Esophagus (tissue), 2 donors: ENCODE measurements around the gene FAM236A. TPM values are rescaled to one million over a fixed set of nuclear protein-coding genes. Genes with fewer than 3 reads are reported as not detected.
"Not testable (repeated sequence)": the region's sequence is repeated elsewhere in the genome, so short reads cannot be mapped to it uniquely, and the experiment has no call there.

Experiments
- H3K27ac ChIP-seq, 2 donors: one replicate each; pipeline ENCODE4 v1.5.1; 2013; ENCODE audit warnings: low read depth in 2 of 2, mild to moderate bottlenecking in 2 of 2, inconsistent platforms in 1 of 2, low read length in 1 of 2, moderate library complexity in 1 of 2
- H3K27me3 ChIP-seq, 2 donors: one replicate each; pipeline ENCODE4 v1.6.1; 2013; ENCODE audit warnings: low read length in 2 of 2, control low read depth in 1 of 2, mild to moderate bottlenecking in 1 of 2; ENCODE audit not compliant: insufficient read depth in 2 of 2, control insufficient read depth in 1 of 2
- H3K36me3 ChIP-seq, 2 donors: one replicate each; pipeline ENCODE4 v1.6.1; 2013; ENCODE audit warnings: low read length in 1 of 2; ENCODE audit not compliant: control insufficient read depth in 2 of 2, insufficient read depth in 2 of 2
- H3K4me1 ChIP-seq, 2 donors: one replicate each; pipeline ENCODE4 v1.6.1; 2013; ENCODE audit warnings: low read length in 1 of 2; ENCODE audit not compliant: control insufficient read depth in 2 of 2, insufficient read depth in 2 of 2
- H3K4me3 ChIP-seq, 2 donors: one replicate each; pipeline ENCODE4 v1.5.1; 2013; ENCODE audit warnings: low read length in 2 of 2, mild to moderate bottlenecking in 2 of 2, low read depth in 1 of 2, moderate library complexity in 1 of 2
- H3K9me3 ChIP-seq, 2 donors: one replicate each; pipeline ENCODE4 v1.6.1; 2013; ENCODE audit warnings: mild to moderate bottlenecking in 2 of 2, low read depth in 1 of 2, low read length in 1 of 2, moderate library complexity in 1 of 2; ENCODE audit not compliant: control insufficient read depth in 2 of 2, insufficient read depth in 1 of 2
- WGBS, 2 donors: extraction: QIAGEN DNeasy Blood & Tissue Kit; methylation state at CpG; one replicate each; pipeline ENCODE4 v1.1.7; 2013; 5-methylcytosine and 5-hydroxymethylcytosine counted together
- polyA plus RNA-seq, 2 donors: library from polyadenylated mRNA; stranded (reverse); fragments of 200-250 nt; gene quantifications; one replicate each; pipeline ENCODE4 v1.2.3, GENCODE V29; 2013
- donor health status: healthy with polysubstance abuse.
- donor health status: Bipolar disorder and iron deficiency.

The FAM236A gene
- polyA plus RNA-seq, result not detected

- H3K27me3 ChIP-seq, H3K4me1 ChIP-seq, H3K4me3 ChIP-seq, H3K9me3 ChIP-seq, H3K27ac ChIP-seq, H3K36me3 ChIP-seq: not testable (repeated sequence)
- WGBS, 2 donors, result no CpG with 5 or more reads among the region's 15 CpGs
Measured at GRCh38 chrX:72937906-72938305, at the start of gene FAM236A. FAM236A (plus strand) TSS chrX:72938206; CDS start chrX:72938263, 57 bp downstream.

GRCh38 chrX:72889740-72890139 is 48.3 kb upstream of the FAM236A start:
- not testable (repeated sequence) for H3K4me3 ChIP-seq, H3K36me3 ChIP-seq, H3K27me3 ChIP-seq, H3K27ac ChIP-seq, H3K9me3 ChIP-seq, H3K4me1 ChIP-seq
- WGBS, 2 donors, result no CpG with 5 or more reads among the region's 14 CpGs

- no CpG with 5 or more reads among the region's 13 CpGs for WGBS, 2 donors
- H3K36me3 ChIP-seq, result not testable (repeated sequence)
Measured at GRCh38 chrX:72912315-72912714, 25.7 kb upstream of the FAM236A start, which contains the start of gene FAM236C. FAM236C (plus strand) TSS chrX:72912615; CDS start chrX:72912715, 100 bp downstream.

GRCh38 chrX:72916096-72916495 is 21.9 kb upstream of the FAM236A start:
- not testable (repeated sequence) for H3K27ac ChIP-seq, H3K27me3 ChIP-seq, H3K9me3 ChIP-seq, H3K36me3 ChIP-seq, H3K4me1 ChIP-seq, H3K4me3 ChIP-seq
- WGBS, 2 donors, result 84 to 86% methylated on average over 3 of the region's 5 CpGs

More at GRCh38 chrX:72912315-72912714, 25.7 kb upstream of the FAM236A start, which contains the start of gene FAM236C:
- H3K27ac ChIP-seq, H3K27me3 ChIP-seq, H3K4me3 ChIP-seq, H3K9me3 ChIP-seq, H3K4me1 ChIP-seq: not testable (repeated sequence)

GRCh38 chrX:72932283-72932682 is 5.7 kb upstream of the FAM236A start:
- WGBS, 2 donors, result no CpG with 5 or more reads among the region's 1 CpG
- H3K9me3 ChIP-seq, H3K4me1 ChIP-seq, H3K27ac ChIP-seq, H3K4me3 ChIP-seq, H3K36me3 ChIP-seq, H3K27me3 ChIP-seq: not testable (repeated sequence)

GRCh38 chrX:72936455-72936854 is 1.6 kb upstream of the FAM236A start:
- H3K4me1 ChIP-seq, H3K9me3 ChIP-seq, H3K36me3 ChIP-seq, H3K4me3 ChIP-seq, H3K27ac ChIP-seq, H3K27me3 ChIP-seq: not testable (repeated sequence)
- no CpG with 5 or more reads among the region's 7 CpGs for WGBS, 2 donors

GRCh38 chrX:72936882-72937455 is 1.0 kb upstream of the FAM236A start:
- H3K4me1 ChIP-seq, H3K27ac ChIP-seq, H3K36me3 ChIP-seq, H3K27me3 ChIP-seq, H3K9me3 ChIP-seq, H3K4me3 ChIP-seq: not testable (repeated sequence)
- no CpG with 5 or more reads among the region's 8 CpGs for WGBS, 2 donors

GRCh38 chrX:72942272-72942671 is 4.3 kb downstream of the FAM236A start:
- H3K9me3 ChIP-seq, H3K27ac ChIP-seq, H3K4me1 ChIP-seq, H3K36me3 ChIP-seq, H3K4me3 ChIP-seq, H3K27me3 ChIP-seq: not testable (repeated sequence)
- WGBS, 2 donors, result no CpG with 5 or more reads among the region's 6 CpGs

GRCh38 chrX:72943035-72943818 is 5.2 kb downstream of the FAM236A start:
- H3K36me3 ChIP-seq, H3K4me1 ChIP-seq, H3K9me3 ChIP-seq, H3K27me3 ChIP-seq, H3K27ac ChIP-seq, H3K4me3 ChIP-seq: not testable (repeated sequence)
- no CpG with 5 or more reads among the region's 44 CpGs for WGBS, 2 donors

- not testable (repeated sequence) for H3K4me3 ChIP-seq, H3K36me3 ChIP-seq, H3K27ac ChIP-seq, H3K9me3 ChIP-seq, H3K27me3 ChIP-seq, H3K4me1 ChIP-seq
- WGBS, 2 donors, result no CpG with 5 or more reads among the region's 15 CpGs
Measured at GRCh38 chrX:72943819-72944169, 5.8 kb downstream of the FAM236A start, which contains the start of gene DMRTC1. DMRTC1 (minus strand) TSS chrX:72943837; CDS start chrX:72875694, 68,143 bp downstream.
